ENCODE results near the gene BAG5.

Gene BAG5

GRCh38 chr14:103597623-103598377 lies 35.3 kb upstream of the BAG5 start:
- no peak for TF ChIP-seq CTCF (IDR thresholded peaks at IDR 0.05)
- no peak for TF ChIP-seq ZFX (IDR thresholded peaks at IDR 0.05; ENCODE audit: borderline replicate concordance)
- no peak overlapping the region for H3K27ac ChIP-seq

- TF ChIP-seq ZFX (IDR thresholded peaks at IDR 0.05; ENCODE audit: borderline replicate concordance) (no peak), CTCF (IDR thresholded peaks at IDR 0.05) (no peak)
- H3K27ac ChIP-seq: no peak overlapping the region
These were observed 31.8 kb upstream of the BAG5 start for GRCh38 chr14:103594265-103594664.

- TF ChIP-seq ZFX (IDR thresholded peaks at IDR 0.05; ENCODE audit: borderline replicate concordance): no peak
- TF ChIP-seq CTCF (IDR thresholded peaks at IDR 0.05): no peak
- H3K27ac ChIP-seq: no peak overlapping the region
These were observed 31.1 kb upstream of the BAG5 start for GRCh38 chr14:103593577-103593976.

GRCh38 chr14:103584326-103584915 lies 22.0 kb upstream of the BAG5 start:
- H3K27ac ChIP-seq: no peak overlapping the region
- TF ChIP-seq CTCF (IDR thresholded peaks at IDR 0.05) (no peak), ZFX (IDR thresholded peaks at IDR 0.05; ENCODE audit: borderline replicate concordance) (no peak)

- TF ChIP-seq CTCF (IDR thresholded peaks at IDR 0.05) (no peak), ZFX (IDR thresholded peaks at IDR 0.05; ENCODE audit: borderline replicate concordance) (no peak)
- H3K27ac ChIP-seq: no peak overlapping the region
These were observed 19.7 kb upstream of the BAG5 start for GRCh38 chr14:103581954-103582703.

- H3K27ac ChIP-seq: no peak overlapping the region
- no peak for TF ChIP-seq CTCF (IDR thresholded peaks at IDR 0.05)
- TF ChIP-seq ZFX (IDR thresholded peaks at IDR 0.05; ENCODE audit: borderline replicate concordance): no peak
These were observed 18.7 kb upstream of the BAG5 start for GRCh38 chr14:103581206-103581605.
